Suppressor macrophage (primary cell): ENCODE results near the gene DIRAS2.
A peak's percentile ranks its signal among the peaks of the same experiment; 100 is the strongest.
"Not testable (repeated sequence)": the region's sequence is repeated elsewhere in the genome, so short reads cannot be mapped to it uniquely, and the experiment has no call there.

Experiments used
- DNase-seq, 4 experiments: peaks; one replicate each; pipeline ENCODE4 v3.0.0-alpha.2; 2020 to 2022
- total RNA-seq, 17 experiments: gene quantifications; one replicate each; lab custom pipeline; 2026; ENCODE audit warnings: mixed read lengths in 6 of 17, inconsistent platforms in 3 of 17; lab: John Stamatoyannopoulos, UW

DIRAS2 gene, protein sequence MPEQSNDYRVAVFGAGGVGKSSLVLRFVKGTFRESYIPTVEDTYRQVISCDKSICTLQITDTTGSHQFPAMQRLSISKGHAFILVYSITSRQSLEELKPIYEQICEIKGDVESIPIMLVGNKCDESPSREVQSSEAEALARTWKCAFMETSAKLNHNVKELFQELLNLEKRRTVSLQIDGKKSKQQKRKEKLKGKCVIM
- total RNA-seq = 0.07 to 1.9 (median 0.42) reads per million in 17 experiments

DNA sequence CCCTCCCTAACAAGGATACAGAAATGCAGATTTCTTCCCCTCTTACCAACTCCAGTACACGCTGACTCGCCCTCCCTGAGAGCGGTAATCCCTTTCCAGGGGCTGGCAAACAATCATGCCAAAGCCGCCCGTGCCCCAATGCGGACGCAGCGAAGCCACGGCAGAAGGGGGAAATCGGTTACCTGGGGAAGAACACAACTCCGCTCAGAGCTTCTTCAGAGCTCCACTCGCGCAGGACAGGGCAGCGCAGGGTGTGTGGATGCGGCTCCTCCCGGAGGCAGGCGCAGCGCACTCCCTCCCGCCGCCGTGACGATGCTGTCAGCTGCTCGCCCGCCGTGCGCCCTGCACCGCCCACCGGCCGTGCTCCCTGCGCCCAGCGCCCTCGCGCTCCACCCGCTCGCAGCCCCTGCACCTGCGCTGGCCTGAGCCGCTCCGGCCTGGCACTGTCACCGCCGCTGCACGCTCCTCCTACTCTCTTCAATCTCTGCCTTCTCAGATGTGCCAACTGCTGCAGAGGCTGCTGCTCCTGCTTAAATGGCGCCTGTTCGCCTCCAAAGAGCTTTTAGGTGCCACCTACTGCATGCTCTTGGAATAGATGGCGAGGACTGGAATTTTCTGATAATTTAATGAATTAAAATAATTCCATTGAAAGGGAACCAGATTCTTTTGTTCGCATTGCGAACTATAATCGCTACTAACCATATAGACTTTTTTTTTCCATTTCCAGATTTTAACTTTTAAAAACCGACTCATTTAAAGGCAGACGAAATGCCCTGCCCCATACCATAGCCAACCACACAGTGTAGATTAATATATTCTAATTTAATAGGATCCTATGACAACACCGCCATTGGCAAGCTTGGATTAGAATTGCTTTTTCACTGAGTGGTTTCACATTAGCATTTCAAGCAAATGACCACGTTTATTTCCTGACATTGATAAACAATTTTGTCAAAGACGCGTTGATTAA, at the start of gene DIRAS2:
Gene DIRAS2 (minus strand): TSS at position 255 of the 970 bp plus-strand sequence. CDS start 28,997 bp downstream, outside the sequence.
- peak; percentile 60 to 85 (median 67) for DNase-seq

DNA sequence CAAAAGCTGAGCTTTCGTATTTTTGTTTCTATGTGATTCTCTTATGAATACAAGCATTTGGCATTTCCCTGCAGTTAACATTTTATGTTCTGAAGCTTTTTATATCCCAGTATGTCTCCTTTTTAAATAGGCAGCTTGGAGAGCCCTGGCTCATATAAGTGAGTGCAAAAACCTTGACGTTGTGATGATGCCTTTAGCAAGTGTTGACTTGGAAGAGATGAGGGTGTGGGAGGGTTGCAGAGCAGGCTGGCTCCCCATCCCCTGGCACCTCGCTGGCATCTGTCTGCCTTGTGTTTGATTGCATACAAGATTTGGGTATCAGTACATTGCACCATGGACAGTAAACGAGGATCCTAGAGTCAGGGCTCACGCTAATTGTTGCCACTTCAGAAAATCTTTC, 42.1 kb upstream of the DIRAS2 start:
- no peak for DNase-seq

DNA sequence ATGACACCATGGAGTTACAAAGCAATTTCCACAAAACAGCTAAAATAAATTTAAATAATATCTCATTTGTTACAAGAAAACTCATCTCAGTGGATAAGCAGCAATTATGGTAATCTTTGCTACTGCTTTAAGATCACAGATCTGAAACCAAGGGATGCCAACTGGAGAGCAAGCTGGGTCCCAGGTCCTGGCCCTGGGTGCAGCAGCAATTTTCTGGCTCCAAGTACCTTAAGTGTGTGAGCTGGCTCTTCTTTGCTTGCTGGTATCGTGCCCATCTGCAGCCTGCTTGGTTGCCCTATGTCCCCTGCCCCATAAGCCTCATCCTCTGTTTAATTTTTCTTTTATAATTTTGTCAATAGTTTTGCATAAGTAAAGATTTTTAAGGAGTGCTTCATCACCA, 41.5 kb upstream of the DIRAS2 start:
- DNase-seq = no peak

DNA sequence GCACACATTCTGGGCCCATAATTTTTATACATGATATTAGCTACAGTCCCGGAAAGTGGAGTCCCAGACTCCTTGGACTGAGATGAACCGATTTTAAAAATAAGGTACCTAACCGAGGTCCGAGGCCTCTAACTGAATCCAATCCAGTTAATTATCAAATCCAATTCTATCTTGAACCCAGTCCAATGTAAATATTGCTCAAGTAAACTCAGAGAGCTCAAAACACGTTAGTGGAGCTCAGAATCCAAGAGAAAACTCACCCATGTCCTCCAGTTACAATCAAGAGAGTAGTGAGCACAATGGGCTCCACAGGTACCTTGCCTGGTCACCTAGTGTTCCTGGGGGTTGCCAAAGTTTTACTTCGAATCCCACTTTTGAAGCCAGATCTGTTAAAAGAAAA, 37.9 kb upstream of the DIRAS2 start:
- DNase-seq = no peak

DNA sequence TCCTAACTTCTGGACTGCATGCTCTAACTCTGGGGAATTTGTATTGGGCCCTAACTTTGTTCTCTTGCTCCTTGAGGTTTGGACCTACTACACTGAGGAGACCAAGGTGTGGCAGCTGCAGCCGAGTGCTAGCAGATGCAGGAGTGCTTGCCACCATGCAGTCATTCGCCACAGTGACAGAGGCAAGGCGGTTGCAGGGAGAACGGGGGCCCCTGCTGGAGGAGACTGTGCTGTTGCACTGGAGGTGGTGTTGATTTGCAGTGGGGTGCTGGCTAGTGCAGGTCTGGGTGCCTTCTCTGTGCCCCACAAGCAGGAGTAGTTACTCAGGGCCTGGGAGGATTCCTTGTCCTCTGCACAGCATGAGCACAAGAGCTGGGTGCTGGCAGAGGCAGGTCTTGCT, 22.4 kb upstream of the DIRAS2 start:
- no peak for DNase-seq

DNA sequence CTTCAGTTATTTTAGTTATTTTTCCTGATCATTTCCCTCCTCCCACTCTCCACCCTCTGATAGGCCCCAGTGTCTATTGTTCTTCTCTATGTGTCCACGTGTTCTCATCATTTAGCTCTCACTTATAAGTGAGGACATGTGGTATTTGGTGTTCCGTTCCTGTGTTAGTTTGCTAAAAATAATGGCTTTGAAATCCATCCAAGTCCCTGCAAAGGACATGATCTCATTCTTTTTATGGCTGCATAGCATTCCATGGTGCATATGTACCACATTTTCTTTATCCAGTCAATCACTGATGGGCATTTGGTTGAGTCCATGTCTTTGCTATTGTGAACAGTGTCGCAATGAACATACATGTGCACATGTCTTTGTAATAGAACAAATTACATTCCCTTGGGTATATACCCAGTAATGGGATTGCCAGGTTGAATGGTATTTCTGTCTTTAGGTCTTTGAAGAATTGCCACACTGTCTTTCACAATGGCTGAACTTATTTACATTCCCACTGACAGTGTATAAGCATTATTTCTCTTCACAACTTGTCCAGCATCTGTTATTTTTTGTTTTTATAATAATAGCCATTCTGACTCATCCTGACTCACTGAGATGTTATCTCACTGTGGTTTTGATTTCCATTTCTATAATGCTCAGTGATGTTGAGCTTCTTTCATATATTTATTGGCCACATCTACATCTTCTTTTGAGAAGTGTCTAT, 17.2 kb upstream of the DIRAS2 start:
- no peak for DNase-seq

DNA sequence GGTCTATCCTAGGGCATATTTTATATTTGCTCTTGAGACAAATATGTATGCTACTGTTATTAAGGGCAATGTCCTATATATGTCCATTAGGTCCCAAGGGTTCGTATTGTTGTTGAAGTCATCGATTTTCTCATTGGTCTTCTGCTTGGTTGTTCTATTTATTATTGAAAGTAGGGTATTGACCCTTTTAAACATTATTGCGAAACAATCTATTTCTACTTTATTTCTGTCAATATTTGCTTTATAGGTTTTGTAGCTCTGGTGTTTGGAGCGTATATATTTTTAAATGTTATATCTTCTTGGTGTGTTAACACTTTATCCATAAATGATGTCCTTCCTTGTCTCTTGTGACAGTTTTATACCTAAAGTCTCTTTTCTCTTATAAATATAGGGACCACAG, 16.2 kb upstream of the DIRAS2 start:
- no peak for DNase-seq

DNA sequence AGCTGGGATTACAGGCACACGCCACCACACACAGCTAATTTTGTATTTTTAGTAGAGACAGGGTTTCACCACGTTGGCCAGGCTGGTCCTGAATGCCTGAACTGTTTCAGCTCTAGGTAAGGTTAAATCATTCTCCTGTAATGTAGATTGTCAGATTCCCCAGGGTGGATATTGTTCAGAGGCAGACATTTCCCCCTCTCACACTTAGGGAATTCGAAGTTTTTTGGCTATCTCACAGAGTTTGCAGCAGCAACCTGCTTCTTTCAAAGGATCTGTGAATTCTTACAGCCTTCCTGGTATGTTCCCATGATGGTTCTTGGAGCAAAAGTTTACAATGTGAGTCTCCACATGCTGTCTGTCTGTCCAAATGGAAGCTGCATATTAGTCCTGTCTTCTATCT, 15.6 kb upstream of the DIRAS2 start:
- no peak for DNase-seq

DNA sequence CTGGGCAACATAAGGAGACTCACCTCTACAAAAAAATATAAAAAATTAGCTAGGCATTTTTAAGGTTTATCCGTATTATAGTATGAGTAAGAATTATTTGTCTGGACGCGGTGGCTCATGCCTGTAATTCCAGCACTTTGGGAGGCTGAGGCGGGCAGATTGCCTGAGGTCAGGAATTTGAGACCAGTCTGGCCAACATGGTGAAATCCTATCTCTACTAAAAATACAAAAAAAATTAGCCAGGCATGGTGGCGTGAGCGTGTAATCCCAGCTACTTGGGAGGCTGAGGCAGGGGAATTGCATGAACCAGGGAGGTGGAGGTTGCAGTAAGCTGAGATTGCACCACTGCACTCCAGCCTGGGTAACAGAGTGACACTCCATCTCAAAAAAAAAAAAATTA, 14.3 kb upstream of the DIRAS2 start:
- DNase-seq = not testable (repeated sequence)

DNA sequence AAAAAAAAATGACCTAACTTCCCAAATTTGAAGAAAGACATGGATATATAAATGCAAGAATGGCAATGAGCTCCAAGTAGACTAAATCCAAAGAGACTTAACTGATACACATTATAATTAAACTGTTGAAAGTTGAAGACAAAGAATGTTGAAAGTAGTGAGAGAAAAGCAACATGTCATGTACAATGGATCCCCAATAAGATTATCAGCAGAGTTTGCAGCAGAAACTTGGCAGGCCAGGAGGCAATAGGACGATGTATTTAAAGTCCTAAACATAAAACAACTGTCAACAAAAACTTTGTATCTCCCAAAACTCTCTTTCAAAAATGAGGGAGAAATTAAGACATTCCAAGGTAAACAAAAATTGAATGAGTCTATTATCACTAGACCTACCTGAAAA, 8.6 kb upstream of the DIRAS2 start:
- no peak for DNase-seq

DNA sequence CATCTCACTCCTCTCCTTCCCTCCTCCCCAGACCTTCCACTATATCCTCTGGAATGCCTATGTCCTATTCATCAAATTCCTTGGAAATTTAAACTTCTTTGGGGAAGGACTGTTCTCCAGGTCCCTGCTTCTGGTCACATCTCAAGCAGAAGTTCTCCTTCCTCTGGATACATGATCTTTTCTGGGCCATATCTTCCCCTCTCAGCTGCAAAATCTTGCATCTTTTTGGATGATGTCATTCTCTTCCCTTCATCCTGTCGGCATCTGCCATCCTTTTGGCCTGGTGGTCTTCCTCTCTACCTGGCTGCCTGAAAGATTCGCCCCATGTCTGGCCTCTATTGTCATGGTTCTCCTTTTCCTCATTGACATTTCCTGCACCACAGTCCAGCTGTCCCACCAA, 5.2 kb upstream of the DIRAS2 start:
- no peak for DNase-seq

DNA sequence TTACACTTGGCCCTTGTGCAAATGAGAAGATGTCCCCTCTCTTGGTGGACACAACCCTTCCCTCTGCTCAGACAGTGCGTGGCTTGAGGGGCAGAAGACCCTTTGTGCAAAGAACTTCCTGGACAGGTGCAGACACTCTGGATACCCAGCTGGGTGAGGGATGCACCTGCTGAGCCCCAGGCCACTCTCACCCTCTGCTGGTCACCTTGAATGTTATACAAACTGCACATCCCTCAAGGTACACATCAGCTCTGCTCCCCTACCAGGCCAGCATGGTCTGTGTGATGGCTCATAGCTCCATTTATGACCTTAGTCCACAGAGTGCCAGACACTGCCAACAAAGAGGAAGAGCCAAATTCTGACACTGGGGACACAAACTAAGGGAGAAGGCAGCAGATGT, 3.1 kb upstream of the DIRAS2 start:
- no peak for DNase-seq

DNA sequence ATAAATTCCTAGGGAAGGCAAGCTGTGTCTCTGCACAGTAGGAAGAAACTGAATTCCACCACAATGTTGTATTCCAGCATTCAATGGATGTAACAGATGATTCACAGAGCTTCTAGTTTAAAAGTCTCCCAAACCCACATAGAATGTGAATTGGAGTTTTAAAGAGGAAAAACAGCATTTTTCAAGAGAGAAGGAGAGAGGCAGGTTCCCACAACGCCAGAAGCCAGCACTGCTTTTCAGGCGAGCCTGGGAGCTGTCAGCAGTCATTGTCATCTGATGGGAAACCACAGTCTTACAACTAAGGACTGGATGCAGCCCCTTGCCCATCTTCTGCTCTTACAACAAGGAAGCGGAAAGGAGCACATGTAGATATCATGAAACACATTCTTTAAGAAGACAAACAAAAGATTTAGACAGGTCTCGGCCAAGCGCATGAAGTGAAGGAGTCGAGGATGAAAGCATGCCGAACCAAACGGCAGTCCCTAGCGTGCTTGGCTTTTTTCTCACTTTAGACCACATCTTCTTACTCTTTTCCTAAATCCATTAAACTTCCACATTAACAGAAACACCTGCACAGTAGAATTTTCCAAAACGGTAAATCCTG, 638 bp downstream of the DIRAS2 start:
- peak in 1 of 4 experiments; percentile 9 for DNase-seq

DNA sequence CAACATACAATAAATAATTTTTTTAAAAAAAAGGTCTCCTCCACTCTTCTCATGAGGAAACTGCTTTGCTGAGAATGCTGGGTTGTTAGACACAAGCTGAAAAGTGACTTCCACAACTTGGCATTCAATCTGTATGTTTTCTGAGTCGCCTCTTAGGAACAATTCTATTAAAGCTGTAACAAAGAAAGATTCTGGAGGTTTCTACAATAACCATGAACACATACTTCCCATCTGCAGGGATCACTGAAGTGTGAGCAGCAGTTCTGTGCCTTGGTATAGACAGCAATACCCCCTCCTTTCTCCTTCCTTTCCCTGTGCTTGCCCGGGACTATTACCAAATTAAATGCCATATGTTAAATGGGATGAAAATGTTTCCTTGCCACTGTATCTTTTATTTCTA, 1.5 kb downstream of the DIRAS2 start:
- DNase-seq = no peak

DNA sequence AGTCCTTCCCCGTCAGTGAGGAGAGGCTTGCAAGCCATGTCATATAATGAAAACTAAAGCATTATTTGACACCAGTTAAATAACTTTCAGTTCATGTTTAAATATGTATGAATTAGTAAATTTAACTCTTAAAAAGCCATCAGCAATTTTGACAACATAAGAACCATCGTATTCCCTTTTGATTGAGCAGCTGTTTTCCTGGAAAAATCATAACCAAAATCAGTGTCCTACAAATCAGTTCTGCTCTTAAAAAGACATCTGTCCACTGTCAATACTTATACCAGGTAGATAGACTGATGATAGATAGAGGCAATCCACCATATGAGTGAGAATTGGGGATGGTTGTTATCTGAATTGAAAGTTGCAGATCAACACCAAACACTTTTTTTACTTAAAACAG, 2.3 kb downstream of the DIRAS2 start:
- no peak for DNase-seq

DNA sequence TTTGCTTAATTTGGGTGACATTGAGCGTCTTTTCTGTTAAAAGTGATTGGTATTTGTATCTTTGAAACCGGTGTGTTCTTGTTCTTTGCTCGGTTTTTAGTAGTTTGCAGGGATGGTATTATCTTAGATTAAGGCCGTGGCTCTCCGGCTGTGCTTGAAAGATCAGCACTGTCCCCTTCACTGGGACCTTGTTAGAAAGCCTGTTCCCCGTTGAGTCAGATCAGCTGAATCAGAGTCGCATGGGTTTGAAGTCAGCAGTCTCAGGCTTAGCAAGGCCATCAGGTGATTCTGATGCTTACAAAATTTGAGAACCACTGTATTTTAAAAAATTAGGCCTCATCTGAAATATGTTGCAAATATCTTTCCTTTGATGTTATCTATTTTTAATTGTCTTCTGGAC, 5.0 kb downstream of the DIRAS2 start:
- DNase-seq = peak; percentile 28 to 49 (median 43)

DNA sequence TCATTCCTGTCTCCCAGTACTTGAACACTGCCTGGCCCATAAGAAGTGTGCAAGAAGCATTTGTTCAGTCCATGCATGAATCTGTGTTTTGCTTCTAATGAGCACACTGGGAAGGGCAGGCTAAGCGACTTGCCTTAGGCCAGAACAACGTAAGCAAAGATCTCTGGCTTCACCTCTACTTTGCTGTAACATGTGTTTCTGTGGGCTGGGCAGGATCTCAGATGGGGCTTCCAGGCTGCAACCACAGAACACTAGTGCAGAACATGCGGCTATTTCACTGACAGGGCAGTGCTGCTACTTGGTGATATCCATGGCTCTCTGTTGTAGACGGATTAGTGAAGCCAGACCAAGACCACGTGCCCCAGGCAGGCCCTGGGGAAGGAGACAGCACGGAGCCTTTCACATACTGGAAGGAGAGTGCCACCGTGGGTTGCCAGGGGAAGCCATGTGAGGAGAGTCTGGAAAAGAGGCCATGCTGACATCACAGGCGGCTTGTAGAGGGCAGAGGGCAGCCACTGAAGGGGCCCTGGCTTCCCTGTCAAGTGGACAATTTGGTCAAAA, 9.9 kb downstream of the DIRAS2 start:
- no peak for DNase-seq

DNA sequence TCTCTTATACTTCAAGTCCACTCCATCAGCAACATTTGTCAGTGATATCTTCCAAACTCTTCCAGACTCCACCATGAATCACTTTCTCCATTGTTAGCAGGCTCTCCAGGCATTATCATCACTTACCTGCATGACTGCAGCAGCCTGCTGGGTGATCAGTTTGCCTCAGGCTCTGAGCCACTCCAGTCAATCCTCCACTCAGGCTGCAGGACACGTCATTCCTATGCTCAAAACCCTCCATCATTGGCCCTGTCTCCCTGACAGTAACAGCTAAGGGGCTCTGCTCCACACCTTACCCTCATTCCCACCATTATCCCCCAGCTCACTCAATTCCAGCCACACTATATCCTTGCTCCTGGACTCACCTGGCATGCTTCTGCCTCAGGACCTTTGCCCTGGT, 10.7 kb downstream of the DIRAS2 start:
- no peak for DNase-seq

DNA sequence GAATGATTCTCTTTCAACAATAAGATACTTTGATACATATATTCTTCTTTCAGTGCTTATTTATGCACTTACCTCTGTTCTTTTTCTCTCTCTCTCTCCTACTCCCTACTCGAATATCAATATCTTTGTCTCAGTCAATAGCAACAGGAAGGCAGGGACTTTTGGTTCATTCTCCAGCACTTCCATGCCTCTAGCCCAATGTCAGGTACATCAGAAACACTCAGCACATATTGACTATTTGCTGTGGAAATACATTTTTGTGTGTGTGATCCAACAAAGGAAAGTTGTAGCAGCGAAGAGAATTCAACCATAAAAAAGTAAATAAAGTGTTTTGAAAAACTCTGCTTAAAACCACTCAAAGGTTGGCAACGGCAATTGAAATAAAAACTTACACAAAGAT, 12.6 kb downstream of the DIRAS2 start:
- DNase-seq = no peak

DNA sequence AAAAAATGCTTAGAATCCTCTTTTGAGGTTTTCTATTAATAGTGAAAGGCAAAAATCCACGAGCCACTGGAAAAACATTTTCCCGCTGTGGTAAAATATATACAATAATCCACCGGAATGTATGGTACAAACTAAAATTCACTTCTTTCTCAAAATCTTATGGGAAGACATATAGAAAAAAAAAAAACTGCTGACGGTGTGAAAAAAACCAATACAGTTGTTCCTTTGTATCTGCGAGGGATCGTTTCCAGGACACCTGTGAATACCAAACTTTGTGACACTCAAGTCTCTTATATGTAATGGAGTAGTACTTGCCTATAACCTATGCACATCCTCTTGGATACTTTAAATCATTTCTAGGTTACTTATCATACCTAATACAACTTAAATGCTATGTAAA, 13.3 kb downstream of the DIRAS2 start:
- DNase-seq = no peak

DNA sequence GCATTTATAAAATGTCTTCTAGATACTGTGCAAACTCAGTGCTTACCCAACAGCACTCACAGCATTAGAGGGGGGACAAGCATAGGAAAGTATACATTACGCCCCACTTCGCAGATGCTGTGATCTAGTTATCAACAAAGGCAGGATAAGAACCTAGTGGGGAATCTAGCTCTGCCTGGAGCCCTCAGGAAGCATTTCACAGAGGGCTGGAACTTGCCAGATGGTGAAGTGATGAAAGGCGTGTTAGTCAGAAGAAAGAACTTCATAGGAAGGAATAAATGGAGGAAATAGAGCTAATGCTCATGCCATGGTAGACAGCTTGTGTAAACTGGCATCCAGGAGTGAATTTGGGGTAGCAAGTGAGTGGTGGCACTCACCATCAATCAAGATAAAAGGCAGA, 25.8 kb downstream of the DIRAS2 start:
- DNase-seq = no peak

DNA sequence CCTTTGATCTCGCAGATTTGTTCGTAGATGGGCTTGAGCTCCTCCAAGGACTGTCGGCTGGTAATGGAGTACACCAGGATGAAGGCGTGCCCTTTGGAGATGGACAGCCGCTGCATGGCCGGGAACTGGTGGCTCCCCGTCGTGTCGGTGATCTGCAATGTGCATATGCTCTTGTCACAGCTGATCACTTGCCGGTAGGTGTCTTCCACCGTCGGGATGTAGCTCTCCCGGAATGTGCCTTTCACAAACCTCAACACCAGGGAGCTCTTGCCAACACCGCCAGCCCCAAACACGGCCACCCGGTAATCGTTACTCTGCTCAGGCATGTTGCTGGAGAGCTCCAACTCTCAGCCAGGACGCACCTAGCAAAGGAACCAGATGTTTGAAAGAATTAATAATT, 29.1 kb downstream of the DIRAS2 start:
- DNase-seq = no peak

DNA sequence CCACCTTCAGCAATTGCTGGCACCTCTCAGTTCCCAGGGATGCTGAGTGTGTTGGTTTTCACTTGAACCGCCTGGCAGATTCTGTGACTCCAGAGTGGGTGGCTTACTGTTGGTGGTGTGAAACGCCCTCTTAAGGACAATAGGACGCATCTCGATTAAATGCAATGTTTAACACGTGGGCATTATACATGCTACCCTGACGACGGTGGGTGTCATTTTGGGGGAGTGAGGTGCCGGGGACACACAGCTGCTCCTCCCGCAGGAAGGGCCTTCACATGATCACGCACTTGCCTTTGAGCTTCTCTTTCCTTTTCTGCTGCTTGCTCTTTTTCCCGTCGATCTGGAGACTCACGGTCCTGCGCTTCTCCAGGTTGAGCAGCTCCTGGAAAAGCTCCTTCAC, 29.7 kb downstream of the DIRAS2 start:
- no peak for DNase-seq
